T-helper 2 cell (primary cell): ENCODE data around the gene GATAD2A.

ENCODE experiments used
- DNase-seq, 5 experiments: peaks; one replicate each; pipeline versions ENCODE4 v3.0.0 to v3.0.0-alpha.2; 2012 to 2022

Gene GATAD2A

DNA sequence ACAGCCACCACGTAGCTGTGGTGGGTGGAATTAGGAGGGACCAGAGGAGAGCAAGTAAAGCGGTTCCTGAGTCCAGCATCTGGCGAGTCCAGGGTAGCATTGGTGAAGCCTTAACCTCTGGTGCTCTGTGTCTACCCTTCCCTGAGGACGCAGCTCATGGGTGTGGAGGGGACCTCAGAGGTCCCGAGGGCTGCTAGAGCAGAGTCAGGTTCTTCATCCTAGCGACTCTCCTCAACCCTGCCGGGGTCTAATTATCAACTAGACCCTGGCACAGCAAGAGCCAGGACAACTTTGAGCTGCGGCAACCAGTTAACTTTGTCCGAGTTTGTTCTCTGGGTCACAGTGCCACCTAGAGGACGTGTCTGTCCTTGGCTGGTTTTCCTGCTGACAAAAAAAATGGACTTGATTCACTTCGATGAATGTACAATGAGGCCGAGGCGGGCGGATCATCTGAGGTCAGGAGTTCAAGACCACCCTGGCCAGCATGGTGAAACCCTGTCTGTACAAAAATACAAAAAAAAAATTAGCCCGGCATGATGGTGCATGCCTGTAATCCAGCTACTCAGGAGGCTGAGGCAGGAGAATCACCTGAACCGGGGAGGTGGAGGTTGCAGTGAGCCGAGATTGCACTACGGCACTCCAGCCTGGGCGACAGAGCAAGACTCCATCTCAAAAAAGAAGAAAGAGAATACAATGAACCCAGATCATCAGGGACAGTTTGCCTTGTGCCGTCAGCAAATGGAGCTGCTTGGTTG, 84.9 kb downstream of the GATAD2A start:
- DNase-seq: peak; percentile 36 to 85 (median 69)

DNA sequence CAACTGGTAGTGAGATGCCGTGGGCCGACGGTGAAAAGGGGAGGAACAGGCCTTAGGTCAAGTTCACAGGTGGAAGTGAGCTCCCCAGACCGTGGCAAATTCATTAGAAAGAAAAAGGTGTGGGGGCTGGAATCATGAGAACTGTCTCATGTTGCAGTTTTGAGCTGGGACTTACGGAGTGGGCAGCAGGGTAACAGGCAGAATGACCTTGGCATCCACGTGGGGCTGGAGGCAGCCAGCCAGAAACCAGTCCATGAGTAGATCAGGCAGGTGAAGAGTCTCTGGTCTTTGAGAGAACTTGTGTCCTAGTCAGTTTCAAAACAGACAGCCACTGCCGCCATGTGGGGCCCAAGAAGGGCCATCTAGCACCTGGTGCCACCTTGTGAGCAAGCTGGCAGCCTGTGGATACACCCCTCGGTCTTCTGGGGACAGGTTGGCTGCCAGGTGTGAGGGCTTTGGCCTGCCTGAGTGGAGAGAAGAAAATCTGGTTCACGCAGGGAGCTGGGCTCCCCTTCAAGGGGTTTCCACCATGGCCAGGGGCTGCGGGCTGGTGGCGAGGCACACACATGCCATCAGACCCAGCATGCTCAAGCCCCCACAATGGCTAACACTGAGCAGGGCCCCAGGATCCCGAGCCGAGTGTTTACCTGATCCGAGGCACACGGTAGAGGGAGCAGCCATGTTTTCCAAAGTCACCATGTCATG, 86.0 kb downstream of the GATAD2A start:
- DNase-seq: no peak

DNA sequence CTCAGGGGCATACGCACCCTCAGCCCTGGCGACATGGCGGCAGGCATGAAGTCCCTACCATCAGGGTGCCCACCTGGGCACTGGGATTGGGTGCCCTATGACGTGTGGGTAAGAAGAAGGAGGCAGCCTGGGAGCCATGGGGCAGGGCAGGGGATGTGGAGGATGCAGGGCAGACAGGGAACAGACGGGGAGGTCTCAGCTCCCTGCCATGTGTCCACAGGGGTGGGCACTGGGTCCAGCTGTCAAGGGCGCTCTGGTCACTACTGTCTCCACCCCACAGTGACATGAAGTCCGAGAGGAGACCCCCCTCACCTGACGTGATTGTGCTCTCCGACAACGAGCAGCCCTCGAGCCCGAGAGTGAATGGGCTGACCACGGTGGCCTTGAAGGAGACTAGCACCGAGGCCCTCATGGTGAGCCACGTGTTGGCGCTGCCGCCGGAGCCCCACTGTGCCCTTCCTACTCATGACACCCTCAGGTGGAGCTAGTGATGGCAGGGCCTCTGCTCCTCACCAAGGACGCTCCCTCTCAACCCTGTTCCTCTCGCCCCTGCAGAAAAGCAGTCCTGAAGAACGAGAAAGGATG, 86.6 kb downstream of the GATAD2A start:
- no peak for DNase-seq

DNA sequence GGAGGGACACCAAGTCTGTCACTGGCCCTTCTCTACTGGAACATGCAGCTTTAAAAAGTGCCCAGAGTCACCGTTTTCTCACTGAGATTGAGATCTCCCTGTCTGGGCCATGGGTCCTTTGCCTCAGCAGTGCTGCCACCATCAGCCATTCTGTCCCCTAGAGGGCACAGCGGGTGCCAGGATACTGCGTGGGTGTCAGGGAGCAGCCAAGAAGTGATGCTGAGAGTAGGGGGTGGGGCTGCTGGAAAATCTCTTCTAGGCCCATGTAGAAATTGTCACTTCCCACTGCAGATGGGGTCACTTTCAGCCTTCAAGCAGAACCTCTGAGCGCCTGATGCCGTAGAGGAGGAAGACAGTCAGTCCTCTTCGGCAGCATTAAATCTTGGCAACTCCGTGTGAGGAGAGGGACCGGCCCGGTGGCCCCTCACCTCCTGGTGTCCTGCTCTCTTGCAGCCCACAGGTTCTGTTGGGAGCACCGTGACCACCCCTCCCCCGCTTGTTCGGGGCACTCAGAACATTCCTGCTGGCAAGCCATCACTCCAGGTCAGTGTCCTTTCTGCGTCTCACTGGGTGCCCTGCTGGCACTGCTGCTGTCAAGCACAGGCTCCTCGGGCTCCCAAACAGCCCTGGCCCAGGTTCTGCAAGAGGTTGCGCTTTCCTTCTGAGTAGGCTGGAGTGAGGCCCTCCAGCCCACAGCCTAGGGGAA, 88.5 kb downstream of the GATAD2A start:
- DNase-seq: no peak

DNA sequence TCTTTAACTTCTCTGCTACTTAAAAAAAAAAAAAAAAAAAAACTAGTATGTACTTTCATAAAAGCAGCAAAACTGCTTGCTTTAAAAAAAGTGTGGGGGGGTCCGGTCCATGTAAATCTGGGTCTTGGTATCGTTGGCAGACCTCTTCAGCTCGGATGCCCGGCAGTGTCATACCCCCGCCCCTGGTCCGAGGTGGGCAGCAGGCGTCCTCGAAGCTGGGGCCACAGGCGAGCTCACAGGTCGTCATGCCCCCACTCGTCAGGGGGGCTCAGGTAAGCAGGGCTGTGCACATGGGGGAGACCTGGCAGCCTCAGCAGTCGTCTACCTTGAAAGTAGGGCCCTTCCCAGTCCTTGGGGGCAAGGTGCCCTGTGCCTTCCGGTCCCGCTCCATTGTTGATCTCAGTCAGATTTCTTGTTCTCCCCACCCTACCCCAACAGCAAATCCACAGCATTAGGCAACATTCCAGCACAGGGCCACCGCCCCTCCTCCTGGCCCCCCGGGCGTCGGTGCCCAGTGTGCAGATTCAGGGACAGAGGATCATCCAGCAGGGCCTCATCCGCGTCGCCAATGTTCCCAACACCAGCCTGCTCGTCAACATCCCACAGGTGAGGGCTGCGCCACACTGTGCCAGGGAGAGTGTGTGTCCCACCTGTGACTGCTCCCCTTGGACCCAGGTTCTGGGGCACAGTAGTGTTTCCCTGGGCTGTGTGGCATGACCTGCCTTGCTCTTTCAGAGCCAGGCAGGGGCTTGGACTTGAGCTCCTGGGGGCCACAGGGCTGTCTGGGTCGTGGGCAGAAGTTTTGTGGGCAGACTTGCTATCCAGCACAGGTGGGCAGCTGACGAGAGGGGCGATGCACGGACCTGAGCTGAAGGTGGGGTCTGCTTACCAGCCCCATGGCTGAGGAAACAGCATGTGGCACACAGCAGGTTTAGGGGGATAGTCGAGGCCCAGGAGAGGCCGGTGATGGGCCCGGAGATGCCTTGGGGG, 90.4 kb downstream of the GATAD2A start:
- DNase-seq: no peak

DNA sequence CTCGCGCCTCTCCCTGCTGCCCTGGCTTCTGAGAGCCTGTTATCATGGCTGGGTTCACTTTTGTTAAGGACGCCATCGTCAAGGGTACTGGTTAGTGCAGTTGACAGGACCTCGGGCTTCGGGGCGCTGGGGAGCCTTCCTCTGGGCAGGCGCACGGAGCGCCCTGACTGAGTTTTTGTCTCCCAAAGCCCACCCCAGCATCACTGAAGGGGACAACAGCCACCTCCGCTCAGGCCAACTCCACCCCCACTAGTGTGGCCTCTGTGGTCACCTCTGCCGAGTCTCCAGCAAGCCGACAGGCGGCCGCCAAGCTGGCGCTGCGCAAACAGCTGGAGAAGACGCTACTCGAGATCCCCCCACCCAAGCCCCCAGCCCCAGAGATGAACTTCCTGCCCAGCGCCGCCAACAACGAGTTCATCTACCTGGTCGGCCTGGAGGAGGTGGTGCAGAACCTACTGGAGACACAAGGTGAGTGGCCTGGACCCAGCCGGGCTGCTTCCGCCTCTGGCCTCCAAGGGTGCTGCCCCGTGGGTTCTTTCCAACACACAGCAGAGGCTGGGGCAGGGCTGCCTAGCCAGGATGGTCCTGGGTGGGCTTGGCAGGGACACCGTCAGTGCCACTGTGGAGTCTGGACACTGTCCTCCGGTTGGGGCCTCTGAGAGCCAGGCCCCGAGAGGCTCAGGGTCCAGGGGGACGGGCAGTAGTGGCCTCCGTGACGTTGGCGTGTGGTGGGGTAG, 92.9 kb downstream of the GATAD2A start:
- no peak for DNase-seq

DNA sequence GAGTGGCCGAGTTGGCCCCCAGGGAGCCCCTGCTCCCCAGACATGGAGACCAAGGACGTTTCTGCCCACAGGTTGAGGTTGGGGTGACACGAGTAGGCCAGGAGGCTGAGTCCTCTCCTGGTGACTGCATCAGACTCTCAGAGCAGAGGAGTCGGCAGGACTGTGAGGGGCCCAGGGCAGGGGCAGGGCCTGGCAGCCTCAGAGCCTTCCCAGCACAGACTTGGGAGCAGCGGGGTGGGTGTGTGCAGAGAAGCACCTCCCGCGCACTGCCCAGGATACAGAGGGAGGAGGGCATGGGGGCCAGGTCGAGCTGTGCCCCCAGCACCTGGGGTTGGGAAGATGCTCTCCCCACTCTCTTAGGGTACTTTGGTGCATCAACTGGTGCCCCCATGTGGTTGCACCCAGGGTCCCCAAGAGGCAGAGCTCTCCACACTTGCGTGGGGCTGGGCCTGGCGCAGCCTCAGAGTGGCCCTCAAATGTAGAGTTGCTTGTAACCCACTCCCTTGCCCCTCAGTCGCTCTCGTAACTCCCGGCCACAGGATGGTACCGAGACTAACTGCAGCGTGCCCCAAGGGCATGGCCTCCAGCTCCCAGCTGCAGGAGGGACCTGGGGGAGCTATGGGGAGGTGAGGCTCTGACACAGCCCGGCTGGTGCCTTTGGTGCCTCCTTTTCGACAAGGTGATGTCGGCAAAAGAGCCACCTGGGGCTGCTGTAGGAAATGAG, 94.0 kb downstream of the GATAD2A start:
- no peak for DNase-seq

DNA sequence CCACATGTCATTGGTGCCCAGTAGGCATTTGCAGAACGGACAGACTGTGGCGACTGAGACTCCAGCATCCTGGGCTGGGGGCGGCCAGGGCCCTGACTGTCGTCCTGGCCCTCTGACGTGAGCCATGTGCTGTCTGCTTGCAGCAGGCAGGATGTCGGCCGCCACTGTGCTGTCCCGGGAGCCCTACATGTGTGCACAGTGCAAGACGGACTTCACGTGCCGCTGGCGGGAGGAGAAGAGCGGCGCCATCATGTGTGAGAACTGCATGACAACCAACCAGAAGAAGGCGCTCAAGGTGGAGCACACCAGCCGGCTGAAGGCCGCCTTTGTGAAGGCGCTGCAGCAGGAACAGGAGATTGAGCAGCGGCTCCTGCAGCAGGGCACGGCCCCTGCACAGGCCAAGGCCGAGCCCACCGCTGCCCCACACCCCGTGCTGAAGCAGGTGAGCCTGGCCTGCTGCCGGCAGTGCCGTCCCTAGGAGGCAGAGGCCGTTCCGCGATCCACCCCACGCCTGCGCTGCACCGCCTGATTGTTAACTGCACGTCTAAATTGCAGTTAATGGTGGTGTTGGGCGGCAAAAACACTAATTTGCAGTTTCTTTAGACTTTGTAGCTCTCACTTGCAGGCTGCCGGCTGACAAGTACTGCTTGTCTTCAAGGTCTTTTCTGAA, 95.6 kb downstream of the GATAD2A start:
- DNase-seq: no peak

DNA sequence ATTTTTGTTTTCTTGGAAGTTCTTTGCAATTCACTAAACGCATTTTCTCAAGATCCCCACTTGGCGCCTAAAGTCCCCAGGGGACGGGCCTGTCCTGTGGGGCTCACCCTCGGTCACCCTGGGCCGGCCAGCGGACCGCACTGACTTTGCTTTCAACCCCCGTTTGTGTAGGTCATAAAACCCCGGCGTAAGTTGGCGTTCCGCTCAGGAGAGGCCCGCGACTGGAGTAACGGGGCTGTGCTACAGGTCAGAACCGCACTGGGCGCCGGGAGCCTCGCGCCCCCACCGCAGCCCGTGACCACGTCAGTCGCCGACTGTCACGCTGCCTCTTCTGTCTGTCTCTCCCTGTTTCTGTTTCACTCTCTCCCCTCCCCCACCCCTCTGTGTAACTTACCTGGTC, 96.3 kb downstream of the GATAD2A start:
- no peak for DNase-seq

DNA sequence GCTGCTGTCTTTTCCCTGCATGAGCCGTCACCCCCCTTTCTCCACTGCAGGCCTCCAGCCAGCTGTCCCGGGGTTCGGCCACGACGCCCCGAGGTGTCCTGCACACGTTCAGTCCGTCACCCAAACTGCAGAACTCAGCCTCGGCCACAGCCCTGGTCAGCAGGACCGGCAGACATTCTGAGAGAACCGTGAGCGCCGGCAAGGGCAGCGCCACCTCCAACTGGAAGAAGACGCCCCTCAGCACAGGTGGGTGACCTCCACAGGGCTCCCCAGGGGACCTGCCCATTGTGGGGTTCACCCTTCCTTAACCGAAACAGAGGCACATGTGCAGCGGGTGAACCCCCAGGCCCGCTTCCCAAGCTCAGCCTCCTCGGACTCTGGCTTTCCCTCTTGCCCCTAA, 96.8 kb downstream of the GATAD2A start:
- no peak for DNase-seq

DNA sequence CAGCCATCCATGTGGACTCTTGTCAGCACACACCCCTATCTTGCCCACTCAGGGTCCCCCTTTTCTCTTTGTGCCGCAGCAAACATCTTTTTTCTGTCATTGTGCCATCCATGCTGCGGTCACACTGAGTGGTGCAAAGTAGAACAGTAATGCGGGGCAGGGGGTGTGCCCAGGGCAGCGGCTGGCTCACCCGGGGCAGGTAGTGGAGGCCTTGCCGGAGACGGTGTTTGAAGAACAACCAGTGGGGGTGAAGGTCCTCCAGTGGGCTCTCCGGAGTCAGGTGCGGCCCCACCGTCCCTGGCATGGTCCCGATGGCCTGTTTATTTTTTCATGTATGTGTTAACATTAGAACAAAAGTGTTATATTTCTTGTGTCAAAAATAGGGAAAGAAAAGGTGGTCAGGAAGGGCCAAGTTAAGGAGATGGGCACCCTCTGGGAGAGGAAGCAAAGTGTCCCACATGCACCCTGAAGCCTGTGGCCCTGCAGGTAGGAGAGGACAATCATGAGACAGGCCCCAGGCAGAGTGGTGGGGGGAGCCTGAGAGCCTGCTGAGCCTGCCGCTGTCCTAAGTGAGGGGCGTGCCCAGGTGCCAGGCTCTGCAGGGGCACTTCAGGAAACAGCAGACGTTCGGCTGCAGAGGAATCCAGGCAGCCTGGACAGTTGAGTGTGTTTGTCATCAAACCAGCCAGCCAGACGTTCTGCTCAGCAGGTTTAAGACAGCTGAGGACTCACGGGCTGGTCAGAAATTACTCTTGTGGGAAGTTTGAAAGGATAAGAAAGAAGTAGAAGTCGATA, 97.5 kb downstream of the GATAD2A start:
- no peak for DNase-seq

DNA sequence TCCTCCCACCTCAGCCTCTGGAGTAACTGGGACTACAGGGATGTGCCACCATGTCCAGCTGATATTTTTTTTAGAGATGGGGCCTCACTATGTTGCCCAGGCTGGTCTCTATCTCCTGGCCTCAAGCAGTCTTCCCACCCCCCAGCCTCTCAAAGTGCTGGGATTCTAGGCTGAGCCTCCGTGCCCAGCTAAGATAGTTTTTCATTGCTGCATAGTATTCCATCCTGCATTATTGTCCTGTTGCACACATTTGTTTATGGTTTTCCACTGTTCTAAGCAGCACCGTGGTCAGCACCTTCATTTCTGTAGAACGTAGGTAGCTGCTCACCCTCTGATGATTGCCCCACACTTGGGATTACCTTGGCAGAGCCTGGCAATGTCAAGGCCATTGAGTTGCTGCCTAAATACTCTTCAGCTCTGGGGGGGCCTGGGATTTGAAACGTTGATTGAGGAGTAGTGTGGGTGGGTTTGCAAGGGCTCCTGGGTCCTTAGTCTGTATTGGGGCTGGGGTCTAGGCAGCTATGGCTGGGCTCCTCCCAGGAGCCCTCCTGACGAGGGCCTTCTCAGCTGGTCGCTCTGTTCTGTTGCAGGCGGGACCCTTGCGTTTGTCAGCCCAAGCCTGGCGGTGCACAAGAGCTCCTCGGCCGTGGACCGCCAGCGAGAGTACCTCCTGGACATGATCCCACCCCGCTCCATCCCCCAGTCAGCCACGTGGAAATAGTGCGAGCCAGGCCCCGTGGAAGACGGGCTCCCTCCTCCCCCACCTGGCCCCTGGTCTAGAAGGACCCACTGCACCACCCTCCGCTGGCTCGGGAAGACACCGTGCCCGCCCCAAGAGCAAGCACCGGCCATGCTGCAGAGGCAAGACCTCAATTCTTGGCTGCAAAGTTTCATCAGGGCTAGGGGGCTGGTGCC, 99.5 kb downstream of the GATAD2A start:
- no peak for DNase-seq

DNA sequence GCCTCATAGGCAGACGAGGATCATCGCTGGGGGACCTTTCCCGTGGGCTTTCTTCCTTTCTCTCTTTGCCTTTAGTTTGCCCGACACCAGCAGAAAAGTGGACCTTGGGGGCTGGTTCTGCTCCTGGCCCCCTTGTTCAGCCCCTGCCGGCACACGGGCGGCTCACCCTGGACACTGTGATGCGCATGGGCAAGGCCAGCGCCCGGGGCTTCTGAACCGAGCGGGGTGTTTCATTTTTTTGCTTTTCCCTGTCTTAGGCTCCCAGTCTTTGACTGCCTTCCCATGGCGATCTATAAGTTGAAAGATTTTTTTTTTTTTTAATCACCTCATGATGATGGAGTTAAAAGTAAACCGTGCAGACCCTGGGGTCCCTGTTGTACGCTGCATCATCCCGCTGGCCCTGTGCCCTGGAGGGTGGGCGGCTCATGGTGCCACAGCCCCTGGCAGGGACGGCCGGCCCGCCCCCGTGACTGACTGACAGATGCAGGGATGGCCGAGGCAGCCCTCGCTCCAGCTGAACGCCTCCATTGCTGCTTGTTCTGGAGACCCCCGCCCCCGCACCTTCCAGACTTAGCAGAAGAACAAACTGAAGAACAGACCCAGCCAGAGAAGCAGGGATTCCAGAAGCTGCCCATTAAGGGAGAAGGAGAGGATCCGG, 100.3 kb downstream of the GATAD2A start:
- DNase-seq: no peak

DNA sequence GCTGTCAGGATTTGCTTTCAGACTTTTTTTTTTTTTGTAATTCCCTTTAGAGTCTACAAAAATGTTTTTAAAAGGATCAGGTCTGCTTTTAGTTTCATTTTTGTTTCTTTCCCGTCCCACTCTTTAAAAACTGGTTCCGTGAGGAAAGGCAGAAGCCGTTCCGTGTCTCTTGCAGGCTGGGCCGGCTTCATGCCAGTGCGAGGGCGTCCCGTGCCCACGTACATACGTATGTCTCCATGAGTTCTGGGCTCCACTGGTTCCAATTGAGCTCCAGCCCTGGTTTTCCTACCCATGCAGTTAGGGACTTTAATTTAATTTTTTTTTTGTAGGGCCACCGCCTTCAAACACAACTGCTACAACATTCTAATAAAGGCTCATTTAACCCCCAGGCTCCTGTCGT, 101.1 kb downstream of the GATAD2A start:
- DNase-seq: no peak

DNA sequence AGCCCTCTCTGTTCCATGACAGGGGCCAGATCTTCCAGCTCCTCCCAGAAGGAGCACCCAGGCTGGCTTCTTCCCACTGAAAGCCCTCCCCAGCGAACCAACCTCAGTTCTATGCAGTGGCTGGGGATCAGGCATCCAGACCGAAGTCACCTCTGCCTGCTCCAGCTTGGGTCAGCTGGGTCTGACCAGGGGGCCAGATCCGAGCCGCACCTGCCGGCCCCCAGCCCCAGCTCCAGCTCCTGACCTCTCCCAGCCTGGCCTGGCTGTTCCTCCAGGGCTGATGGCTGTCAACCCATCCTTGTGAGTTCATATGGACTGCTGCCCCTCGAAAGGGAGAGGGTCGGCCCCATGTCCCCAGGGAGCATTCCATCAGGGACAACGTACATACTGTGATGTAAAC, 101.9 kb downstream of the GATAD2A start:
- DNase-seq: no peak

DNA sequence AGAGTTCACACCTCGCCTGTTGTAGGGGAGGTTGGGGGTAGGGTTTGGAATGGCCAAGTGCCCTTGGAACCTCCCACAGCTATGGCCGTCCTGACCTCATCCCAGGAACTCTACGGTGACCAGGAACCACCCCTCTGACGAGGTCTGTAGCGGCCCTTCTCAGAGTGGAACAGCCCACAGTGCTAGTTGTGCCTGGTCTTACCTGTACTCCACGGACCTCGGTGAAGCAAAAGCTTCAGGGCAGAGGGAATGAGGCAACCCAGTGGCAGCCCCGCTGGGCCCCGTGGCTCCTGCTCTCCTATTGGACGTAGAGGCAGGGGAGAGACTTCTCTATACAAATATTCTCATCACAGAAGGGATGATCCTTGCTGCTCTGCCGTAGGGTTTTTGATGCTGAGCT, 102.7 kb downstream of the GATAD2A start:
- no peak for DNase-seq

DNA sequence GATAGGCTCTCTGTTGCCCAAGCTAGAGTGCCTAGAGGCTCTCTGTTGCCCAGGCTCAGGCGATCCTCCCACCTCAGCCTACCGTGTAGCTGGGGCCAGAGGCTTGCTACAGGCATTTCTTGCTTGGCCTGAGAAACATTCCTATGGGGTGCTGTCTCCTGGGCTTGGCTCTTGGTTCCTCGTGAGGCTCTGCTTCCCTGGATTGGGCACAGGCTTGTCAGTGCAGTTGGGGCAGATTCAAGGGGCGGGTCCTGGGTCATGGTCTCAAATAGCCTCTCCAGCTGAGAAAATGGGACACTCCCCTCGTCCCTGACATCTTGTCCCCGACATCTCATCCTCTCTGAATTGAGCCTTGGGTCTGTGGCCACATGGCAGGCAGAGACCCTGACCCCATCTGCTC, 105.0 kb downstream of the GATAD2A start:
- DNase-seq: no peak

DNA sequence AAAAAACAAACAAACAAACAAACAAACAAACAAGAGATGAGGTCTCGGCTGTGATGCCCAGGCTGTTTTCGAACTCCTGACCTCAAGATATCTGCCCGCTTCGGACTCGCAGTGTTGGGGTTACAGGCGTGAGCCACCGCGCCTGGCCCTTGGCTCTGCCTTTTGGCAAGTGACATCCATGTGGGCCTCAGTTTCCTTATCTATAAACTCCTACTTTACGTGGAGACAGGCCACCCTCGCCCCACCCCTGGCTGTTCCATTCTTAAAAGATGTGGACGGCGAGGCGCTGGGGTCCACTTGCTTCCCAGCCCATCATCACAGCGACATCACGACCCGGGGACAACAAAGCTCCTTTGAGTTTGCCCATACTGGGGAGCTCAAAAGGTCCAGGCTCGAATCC, 108.2 kb downstream of the GATAD2A start:
- DNase-seq: no peak
